ENCODE data around the gene FSTL4.

DNA sequence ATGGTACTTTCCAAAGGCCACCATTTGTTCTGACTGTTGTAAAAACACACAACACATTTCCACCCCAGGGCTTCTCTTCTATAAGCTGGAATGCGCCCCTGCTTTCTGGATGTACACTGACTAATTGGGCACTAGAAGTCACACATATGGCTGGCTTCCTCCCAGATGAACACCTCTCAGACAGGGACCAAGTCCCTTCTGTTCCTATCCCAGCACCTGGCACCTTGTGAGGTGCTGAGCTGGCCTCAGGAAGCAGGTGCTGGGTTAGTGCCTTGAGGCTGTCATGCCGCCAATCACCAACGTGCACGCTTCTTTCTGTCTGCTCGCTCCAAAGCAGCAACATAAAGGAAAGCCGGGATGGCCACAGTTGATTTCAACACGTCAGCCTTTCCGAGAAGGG is 93.2 kb downstream of the FSTL4 start:
- TF ChIP-seq, protein P1, sequence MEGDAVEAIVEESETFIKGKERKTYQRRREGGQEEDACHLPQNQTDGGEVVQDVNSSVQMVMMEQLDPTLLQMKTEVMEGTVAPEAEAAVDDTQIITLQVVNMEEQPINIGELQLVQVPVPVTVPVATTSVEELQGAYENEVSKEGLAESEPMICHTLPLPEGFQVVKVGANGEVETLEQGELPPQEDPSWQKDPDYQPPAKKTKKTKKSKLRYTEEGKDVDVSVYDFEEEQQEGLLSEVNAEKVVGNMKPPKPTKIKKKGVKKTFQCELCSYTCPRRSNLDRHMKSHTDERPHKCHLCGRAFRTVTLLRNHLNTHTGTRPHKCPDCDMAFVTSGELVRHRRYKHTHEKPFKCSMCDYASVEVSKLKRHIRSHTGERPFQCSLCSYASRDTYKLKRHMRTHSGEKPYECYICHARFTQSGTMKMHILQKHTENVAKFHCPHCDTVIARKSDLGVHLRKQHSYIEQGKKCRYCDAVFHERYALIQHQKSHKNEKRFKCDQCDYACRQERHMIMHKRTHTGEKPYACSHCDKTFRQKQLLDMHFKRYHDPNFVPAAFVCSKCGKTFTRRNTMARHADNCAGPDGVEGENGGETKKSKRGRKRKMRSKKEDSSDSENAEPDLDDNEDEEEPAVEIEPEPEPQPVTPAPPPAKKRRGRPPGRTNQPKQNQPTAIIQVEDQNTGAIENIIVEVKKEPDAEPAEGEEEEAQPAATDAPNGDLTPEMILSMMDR (IDR thresholded peaks at IDR 0.05), result no peak
- TF ChIP-seq EZH2 (IDR thresholded peaks at IDR 0.05; ENCODE audit: borderline replicate concordance, insufficient read depth, low read depth, low read length, poor library complexity, severe bottlenecking), result no peak

Measured in B cell (primary cell).